Nucleus accumbens (tissue), 56 donors: ENCODE results near the gene ALX4.

ENCODE experiments used
- DNase-seq, 56 donors: peaks; one replicate each; lab custom pipeline; 2025; lab: John Stamatoyannopoulos, UW

The ALX4 gene

GRCh38 chr11:44255406-44256071 lies 54.4 kb downstream of the ALX4 start:
- DNase-seq = no peak

DNA sequence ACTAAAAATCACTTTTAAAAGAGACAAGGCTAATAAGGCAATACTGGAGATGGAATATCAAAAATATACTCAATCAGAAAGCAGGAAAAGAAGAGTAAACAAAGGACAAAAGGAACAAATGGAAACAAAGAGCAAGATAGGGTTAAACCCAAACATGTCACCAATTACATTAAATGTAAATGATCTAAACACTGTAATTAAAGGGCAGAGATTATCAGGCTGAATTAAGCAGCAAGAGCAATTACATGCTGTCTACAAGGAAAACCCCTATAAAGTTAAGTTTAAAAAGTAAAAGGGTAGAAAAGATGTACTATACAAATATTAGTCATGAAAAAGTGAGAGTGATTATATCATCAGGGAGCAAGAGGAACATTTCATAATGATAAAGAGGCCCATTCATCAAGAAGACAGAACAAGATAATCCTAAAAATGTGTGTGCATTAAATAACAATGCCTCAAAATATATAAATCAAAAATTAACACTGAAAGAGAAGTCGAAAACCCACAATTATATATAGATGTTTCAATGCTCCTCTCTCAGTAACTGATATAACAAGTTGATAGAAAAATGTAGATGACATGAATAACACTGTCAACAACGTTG lies 56.8 kb downstream of the ALX4 start:
- DNase-seq = no peak

DNA sequence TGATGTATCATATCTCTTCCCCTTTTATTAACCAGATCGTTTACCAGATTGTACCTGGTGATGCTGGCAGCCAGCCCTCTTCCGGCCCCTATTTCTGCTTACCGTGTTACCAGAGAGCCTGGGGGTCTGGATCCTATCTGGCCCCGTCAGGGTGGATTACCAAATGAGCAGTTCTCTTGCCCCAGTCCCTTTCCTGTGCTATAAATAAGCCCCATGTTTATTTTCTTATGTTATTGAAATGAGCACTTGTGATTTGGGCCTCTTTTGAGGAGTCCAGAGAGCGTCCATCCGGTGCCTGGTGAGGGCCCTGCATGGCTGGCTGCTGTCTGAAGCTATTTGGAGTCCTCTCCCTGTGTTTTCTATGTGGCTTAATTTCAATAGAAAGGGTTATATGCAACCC lies 59.5 kb downstream of the ALX4 start:
- no peak for DNase-seq

DNA sequence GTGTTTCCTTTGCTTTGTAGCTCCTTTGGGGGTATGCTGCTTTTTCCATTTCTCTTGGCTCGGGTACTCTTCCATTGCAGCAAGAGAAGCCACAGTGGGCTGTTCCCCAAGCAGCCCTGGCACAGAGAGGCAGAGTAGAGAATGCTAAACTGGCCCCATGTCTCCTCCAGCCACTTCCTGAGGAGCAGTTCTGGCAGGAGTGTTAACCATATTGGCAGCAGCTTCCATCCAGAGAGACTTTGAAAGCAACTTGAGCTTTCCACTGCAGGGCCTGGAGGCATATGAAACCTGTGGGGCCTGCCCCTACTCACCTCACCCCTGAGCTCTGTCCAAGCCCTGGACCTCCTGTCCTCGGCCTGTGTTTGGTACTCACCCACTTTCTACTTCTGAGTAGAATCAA lies 61.8 kb downstream of the ALX4 start:
- DNase-seq = no peak

DNA sequence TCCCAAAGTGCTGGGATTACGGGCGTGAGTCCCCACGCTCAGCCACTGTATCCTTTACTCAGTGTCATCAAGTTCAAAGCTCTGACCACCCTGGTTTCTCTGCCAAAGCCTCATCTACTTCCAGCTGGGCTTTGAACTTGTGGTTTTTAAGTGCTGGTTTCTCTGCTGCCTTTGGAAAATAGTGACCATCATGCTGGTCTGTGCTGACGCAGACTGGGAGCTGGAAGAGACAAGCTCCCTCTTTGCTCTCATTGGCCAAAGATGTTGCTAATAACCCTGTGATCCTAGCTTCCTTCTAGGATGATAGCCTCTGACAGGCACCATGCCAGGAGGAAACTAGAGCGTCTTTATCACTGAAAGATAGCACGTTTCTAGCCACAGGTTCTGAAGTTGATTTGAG lies 62.4 kb downstream of the ALX4 start:
- no peak for DNase-seq

GRCh38 chr11:44246726-44247125 lies 63.2 kb downstream of the ALX4 start:
- DNase-seq = no peak

DNA sequence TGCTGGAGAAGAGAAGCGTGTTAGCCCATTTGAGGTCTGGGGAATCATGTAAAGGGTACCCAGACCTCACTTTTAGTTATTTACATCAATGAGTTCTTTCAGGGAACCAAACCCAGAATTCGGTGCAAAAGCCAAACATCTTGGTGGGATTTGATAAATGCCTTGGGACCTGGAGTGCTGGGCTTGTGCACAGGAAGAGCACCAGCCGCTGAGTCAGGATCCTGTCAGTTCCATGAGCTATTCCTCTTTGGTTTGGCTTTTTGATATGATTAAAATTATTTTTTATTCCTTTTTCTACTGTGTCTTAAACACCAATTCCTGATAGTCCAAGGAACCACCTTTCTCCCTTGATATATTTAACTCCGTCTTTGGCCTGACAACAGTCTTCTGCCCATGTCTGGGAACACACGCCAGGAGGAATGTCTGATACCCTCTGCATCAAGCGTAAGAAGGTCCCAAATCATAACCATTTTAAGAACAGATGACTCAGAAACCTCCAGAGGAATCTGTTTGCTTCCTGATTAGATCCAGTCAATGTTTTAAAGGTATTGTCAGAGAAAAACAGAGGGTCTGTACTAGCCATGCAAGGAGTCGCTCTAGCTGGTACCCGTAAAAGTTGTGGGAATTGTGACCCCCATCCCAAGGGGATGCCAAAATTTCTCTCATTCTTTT lies 65.2 kb downstream of the ALX4 start:
- no peak for DNase-seq

- no peak for DNase-seq
Observed at GRCh38 chr11:44243595-44244343, 66.2 kb downstream of the ALX4 start.

DNA sequence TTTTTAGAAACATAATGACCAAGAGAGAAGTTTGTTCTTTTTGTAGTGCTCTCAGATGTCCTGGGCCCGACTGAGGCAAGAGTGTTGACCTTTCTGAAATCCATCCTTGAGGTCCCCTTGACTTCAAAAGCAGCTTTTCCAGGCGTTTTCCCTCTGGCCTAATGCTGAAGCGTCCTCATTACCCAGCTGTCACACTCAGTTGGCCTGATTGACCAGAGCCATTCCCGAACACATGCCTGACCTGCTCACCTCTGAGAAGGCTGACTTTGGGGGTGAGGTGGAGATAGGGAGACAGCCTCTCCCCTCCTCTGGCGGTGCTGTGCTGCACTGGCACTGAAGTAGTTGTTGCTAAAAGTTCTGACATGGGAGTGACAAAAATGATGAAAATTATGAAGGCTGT lies 66.9 kb downstream of the ALX4 start:
- no peak for DNase-seq

DNA sequence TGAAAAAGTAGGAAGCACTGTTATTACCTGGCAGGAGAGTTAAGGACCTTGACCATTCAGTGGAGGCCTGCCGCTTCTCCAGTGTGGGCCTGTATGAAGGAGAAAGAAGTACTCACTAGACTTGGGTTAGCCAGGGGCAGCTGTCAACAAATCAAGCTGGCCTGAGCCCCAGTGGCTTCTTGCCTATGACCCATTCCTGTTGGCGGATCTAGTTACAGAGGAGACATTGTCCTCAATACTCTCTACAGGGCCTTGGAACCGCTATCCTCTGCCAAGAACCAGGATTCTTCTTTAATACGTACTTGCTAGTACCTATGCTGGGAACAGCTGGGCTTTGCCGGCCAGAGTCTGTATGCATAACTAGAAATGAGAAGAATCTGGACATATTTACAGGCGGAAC lies 68.1 kb downstream of the ALX4 start:
- peak in 13 of 56 donors; percentile 6 to 43 (median 10) for DNase-seq

GRCh38 chr11:44237156-44237555 lies 72.8 kb downstream of the ALX4 start:
- no peak for DNase-seq

DNA sequence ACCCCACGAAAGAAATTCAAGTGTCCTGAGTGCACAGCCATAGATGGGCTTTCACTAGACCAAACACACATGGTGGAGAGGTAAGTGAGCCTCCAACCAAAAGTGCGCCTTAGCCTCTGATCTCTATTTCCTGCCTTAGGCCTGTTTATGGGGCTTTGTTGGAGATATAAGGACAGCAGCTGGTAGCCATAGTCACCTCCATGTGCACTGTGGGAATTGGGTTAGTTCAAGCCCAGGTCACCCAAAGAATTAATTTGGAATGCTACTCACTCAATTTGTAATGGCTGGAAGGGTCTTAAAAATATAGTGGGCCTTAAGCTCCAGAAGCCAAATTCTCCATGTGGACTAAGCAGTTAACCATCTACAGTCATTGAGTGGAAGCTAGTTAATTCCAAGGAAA lies 73.6 kb downstream of the ALX4 start:
- DNase-seq = no peak

DNA sequence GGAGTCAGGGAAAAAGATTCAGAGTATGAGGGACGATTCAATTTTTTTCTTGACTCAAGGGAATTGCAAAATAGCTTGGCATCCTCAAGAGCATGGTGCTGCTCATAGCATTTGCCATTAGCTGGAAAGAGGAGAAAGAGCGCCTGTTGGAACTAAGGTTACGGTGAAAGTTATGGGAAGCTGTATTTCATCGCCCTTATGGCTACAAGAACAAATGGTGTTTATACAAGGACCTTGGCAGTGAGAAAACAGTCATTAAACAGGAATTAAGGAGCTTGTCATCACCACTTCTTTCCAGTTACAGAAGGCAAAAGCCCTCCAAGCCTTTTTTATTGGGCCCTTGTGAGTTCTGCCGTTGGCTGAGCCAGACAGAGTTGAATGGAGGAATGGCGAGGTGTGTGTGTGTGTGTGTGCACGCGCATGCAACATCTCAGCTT lies 74.2 kb downstream of the ALX4 start:
- no peak for DNase-seq

- DNase-seq = no peak
Observed at GRCh38 chr11:44229624-44230023, 80.3 kb downstream of the ALX4 start.

- DNase-seq = no peak
Observed at GRCh38 chr11:44229098-44229497, 80.8 kb downstream of the ALX4 start.

GRCh38 chr11:44228379-44228778 lies 81.6 kb downstream of the ALX4 start:
- no peak for DNase-seq

GRCh38 chr11:44226945-44227344 lies 83.0 kb downstream of the ALX4 start:
- DNase-seq = no peak

- DNase-seq = peak in 1 of 56 donors; percentile 10
Observed at GRCh38 chr11:44226490-44226889, 83.4 kb downstream of the ALX4 start.

DNA sequence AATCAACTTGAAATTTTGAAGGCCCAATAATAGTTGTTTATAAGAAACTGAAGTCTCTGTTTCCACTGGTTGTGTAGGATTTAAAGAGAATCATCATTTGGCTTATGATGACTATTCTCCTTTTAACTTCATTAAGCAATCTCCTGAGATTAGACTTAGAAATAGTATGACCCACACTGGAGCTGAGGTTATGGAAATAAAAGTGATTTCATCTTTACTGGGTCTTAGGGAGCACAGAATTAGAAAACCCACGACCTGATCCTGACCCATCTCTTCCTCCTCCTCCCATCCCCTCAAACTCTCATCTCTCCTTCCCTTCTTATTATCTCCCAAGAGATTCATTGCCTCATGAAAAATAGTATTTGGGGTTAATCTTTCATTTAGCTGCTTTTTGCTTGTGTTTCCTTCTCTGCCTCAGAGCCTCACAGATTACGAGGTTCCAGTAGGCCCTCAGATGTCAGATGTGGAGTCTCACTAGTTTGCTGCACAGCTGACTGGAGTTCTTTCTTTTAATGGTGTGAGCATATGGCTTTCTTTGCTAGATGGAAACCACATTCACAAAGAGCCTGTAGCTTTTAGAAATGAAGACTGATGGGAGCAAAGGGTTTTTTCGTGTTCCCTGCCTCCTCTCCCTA lies 85.0 kb downstream of the ALX4 start:
- no peak for DNase-seq

- no peak for DNase-seq
Observed at GRCh38 chr11:44223238-44223637, 86.7 kb downstream of the ALX4 start.

DNA sequence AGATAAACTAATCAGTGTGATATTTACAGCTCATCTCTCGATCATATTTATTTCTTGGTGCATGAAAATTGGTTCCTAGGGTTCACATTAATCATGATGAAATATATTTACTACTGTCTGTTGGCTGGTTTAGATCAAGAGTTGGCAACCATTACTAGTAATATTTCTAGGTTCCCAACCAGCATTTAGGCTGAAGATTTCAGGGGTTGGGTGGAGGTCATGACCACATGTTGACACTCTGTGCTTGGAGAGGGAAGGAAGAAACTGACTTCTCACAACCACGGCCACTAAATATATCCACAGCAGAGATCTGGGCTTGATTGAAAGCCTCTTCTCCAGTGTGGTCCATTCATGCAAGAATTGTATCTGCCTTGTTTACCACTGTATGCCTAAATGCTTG lies 87.9 kb downstream of the ALX4 start:
- no peak for DNase-seq
